ENCODE results near the gene HPDL.

The HPDL gene

DNA sequence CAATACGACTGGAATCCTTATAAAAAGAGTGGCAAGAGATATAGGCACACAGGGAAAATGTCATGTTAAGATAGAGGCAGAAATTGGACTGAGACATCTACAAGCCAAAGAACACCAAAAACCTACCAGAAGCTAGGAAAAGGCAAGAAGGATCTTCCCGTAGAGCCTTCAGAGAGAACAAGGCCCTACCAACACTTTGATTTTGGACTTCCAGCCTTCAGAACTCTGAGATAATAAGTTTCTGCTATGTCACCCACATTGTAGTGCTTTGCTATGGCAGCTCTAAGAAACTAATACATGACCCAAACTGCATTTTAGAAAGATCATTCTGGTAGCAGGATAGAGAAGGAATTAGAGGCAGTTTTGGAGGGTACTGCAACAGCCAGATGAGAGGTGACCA lies 37.6 kb downstream of the HPDL start:
- FAIRE-seq (no peak), DNase-seq (ENCODE audit: insufficient read length, low spot score) (no peak)
- TF ChIP-seq PAX5 (IDR thresholded peaks at IDR 0.05; ENCODE audit: insufficient read depth, low read length, severe bottlenecking) (no peak), POU2F2 (IDR thresholded peaks at IDR 0.05; ENCODE audit: low read depth, low read length) (no peak), TAF1 (IDR thresholded peaks at IDR 0.05; ENCODE audit: low read depth, low read length) (no peak)

GRCh38 chr1:45365051-45365450 lies 38.4 kb downstream of the HPDL start:
- FAIRE-seq: peak; percentile 81
- no peak for DNase-seq (ENCODE audit: insufficient read length, low spot score)
- peak; percentile 78 for TF ChIP-seq SPI1 (IDR thresholded peaks at IDR 0.05; ENCODE audit: low read depth, low read length)
- no peak for TF ChIP-seq POLR2AphosphoS5 (IDR thresholded peaks at IDR 0.05; ENCODE audit: low read depth, low read length)

- peak; percentile 95 for FAIRE-seq
- DNase-seq (ENCODE audit: insufficient read length, low spot score): no peak
- peak; percentile 88 for TF ChIP-seq SPI1 (IDR thresholded peaks at IDR 0.05; ENCODE audit: low read depth, low read length)
- no peak for TF ChIP-seq POLR2AphosphoS5 (IDR thresholded peaks at IDR 0.05; ENCODE audit: low read depth, low read length)
- TF ChIP-seq POU2F2 (IDR thresholded peaks at IDR 0.05; ENCODE audit: low read depth, low read length): no peak
Measured at GRCh38 chr1:45370575-45370974, 43.9 kb downstream of the HPDL start.

DNA sequence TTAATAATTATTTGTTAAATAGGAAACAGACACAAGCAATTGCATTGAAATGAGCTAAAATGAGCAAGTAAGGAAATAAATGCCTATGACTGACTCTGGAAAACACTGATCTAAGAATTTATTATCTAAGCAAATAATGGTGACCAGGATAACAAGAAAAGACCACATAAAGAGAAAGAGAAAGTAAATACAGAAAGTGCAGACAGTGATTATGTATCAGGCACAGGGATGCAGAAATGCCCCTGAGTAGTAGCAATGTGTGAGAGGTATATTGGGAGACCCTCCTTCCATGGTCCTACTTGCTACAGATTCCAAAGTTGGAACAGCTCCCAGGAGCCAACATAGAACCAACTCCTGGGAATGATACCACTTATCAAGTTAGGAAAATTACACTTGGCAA lies 46.9 kb downstream of the HPDL start:
- TF ChIP-seq PAX5 (IDR thresholded peaks at IDR 0.05; ENCODE audit: insufficient read depth, low read length, severe bottlenecking): no peak
- no peak for TF ChIP-seq SPI1 (IDR thresholded peaks at IDR 0.05; ENCODE audit: low read depth, low read length)
- TF ChIP-seq POLR2A (IDR thresholded peaks at IDR 0.05; ENCODE audit: low read depth, low read length): no peak
- TF ChIP-seq POLR2AphosphoS5 (IDR thresholded peaks at IDR 0.05; ENCODE audit: low read depth, low read length): no peak
- no peak for TF ChIP-seq TAF1 (IDR thresholded peaks at IDR 0.05; ENCODE audit: low read depth, low read length)
- no peak for TF ChIP-seq POU2F2 (IDR thresholded peaks at IDR 0.05; ENCODE audit: low read depth, low read length)
- no peak for DNase-seq (ENCODE audit: insufficient read length, low spot score)
- peak; percentile 64 for FAIRE-seq

DNA sequence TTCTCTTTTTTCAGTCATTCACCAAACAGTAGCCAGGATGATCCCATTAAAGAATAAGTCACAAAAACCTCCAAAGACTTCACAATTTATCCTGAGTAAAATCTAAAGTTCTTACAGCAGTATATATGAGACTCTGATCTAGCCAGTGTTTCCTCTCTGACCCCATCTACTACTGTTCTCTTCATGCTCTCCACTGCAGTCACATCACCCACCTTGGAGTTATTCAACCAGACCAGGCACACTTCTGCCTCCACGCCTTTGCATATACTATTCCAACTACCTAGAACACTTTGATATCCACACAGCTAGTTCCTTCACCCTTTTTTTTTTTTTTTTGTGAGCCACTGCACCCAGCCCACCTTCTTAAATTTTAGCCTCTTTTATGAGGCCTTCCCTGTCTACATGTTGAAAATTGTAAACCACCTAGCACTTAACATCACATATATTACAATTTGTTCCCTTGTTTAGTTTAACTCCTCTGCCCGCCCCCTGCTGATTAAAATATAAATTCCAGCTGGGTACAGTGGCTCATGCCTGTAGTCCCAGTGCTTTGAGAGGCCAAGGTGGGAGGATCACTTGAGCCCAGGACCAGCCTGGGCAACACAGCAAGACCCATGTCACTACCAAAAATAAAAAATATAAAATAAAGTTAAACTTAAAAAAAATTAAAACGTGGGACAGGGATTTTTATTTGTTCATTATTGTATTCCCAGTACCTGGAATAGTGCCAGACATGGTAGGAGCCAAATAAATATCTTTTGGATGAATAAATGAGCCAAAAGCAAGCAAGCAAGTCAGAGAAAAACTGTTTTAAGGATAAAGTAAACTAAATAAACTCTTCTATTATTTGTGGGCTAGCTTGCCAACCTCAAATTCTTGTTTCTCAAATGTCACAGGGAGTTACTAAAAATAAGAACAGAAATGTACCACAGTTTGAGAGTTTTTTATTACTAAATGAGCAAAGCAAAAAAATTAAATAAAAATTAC lies 48.7 kb downstream of the HPDL start:
- DNase-seq (ENCODE audit: insufficient read length, low spot score) (no peak), FAIRE-seq (peak; percentile 90)
- no peak for TF ChIP-seq SPI1 (IDR thresholded peaks at IDR 0.05; ENCODE audit: low read depth, low read length)
- no peak for TF ChIP-seq POLR2A (IDR thresholded peaks at IDR 0.05; ENCODE audit: low read depth, low read length)
- no peak for TF ChIP-seq POU2F2 (IDR thresholded peaks at IDR 0.05; ENCODE audit: low read depth, low read length)
- TF ChIP-seq PAX5 (IDR thresholded peaks at IDR 0.05; ENCODE audit: insufficient read depth, low read length, severe bottlenecking): no peak
- TF ChIP-seq POLR2AphosphoS5 (IDR thresholded peaks at IDR 0.05; ENCODE audit: low read depth, low read length): no peak
- no peak for TF ChIP-seq TAF1 (IDR thresholded peaks at IDR 0.05; ENCODE audit: low read depth, low read length)

DNA sequence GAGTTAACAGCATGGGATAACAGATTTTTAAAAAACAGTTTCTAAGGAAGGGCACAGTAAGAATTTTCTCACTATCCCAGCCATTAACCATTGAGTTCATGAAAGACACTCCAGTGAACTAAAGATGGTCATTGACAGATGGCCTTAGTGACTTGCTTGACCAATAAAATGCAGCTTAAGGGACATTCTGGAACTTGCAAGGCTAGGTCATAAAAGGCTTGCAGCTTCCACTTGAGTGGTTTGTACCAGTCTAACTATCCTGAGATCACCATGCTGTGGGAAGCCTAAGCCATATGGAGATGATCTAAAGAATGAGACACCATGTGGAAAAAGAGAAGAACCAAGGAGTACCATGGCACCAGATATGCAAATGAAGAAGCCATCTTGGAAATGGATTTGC lies 51.5 kb downstream of the HPDL start:
- TF ChIP-seq SPI1 (IDR thresholded peaks at IDR 0.05; ENCODE audit: low read depth, low read length) (no peak), POU2F2 (IDR thresholded peaks at IDR 0.05; ENCODE audit: low read depth, low read length) (no peak), TAF1 (IDR thresholded peaks at IDR 0.05; ENCODE audit: low read depth, low read length) (no peak), POLR2AphosphoS5 (IDR thresholded peaks at IDR 0.05; ENCODE audit: low read depth, low read length) (no peak), PAX5 (IDR thresholded peaks at IDR 0.05; ENCODE audit: insufficient read depth, low read length, severe bottlenecking) (no peak), POLR2A (IDR thresholded peaks at IDR 0.05; ENCODE audit: low read depth, low read length) (no peak)
- peak; percentile 69 for FAIRE-seq
- no peak for DNase-seq (ENCODE audit: insufficient read length, low spot score)
